Measurements from ENCODE around the gene AHCTF1.

DNA sequence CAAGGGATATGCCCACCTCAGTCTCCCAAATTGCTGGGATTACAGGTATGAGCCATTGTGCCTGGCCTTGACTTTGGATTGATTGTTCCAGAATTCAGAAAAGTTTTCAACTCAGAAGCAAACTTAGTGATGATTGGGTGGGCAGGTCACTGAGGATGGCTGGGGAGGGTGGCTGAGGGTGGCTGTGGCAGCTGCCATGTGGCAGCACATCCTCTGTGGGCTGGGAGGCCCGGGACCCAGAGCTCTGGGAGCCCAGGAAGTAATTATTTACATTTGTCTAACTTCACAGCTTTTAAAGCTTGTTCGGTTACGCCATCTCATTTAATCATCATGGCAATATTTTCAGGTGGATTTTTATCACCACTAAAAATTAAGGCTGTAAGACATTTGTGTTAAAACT is 131.4 kb downstream of the AHCTF1 start:
- TF ChIP-seq, protein P1, sequence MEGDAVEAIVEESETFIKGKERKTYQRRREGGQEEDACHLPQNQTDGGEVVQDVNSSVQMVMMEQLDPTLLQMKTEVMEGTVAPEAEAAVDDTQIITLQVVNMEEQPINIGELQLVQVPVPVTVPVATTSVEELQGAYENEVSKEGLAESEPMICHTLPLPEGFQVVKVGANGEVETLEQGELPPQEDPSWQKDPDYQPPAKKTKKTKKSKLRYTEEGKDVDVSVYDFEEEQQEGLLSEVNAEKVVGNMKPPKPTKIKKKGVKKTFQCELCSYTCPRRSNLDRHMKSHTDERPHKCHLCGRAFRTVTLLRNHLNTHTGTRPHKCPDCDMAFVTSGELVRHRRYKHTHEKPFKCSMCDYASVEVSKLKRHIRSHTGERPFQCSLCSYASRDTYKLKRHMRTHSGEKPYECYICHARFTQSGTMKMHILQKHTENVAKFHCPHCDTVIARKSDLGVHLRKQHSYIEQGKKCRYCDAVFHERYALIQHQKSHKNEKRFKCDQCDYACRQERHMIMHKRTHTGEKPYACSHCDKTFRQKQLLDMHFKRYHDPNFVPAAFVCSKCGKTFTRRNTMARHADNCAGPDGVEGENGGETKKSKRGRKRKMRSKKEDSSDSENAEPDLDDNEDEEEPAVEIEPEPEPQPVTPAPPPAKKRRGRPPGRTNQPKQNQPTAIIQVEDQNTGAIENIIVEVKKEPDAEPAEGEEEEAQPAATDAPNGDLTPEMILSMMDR (IDR thresholded peaks at IDR 0.05; ENCODE audit: insufficient read depth, low read length, poor library complexity, severe bottlenecking), result no peak
- TF ChIP-seq EZH2phosphoT487 (conservative IDR thresholded peaks at IDR 0.05; ENCODE audit: low read length), result no peak

Measured in SU-DHL-6 (cell line).